ENCODE results near the gene SOCS1.

Gene SOCS1

DNA sequence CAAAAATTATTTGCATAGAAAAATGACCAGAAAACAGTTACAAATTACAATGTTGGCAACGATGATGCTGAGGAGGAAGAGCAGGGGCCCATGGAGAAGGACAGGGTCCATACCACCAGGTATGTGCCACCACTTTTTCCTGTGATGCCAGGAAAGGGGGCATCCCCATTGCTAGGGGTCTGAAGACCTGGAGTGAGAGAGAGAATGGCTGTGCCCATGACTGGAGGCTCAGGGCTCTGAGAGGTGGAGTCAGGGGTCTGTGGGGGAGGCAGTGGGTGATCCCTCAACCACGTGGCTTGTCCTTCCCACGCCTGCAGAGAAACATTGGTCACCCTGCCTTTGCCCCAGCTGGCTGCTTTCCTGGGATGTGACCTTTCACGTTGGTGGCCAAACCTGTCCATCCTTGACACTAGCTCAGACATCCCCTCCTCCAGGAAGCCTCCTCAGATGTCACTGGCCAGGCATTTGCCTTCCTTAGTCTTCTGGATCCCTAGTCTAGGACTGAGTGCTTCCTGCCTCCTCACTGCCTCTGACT is 51.4 kb downstream of the SOCS1 start:
- DNase-seq (ENCODE audit: low read depth in 2 of 2) = no peak

Measured in stimulated activated CD8-positive, alpha-beta memory T cell treated with anti-CD3 and anti-CD28 coated beads, Interleukin-2, amount 100 ng/mL, for 1 hour (primary cell).